ENCODE data around the gene EDAR.
A peak's percentile ranks its signal among the peaks of the same experiment; 100 is the strongest.

Gene EDAR

GRCh38 chr2:108923736-108924579 is 65.1 kb downstream of the EDAR start:
- DNase-seq (ENCODE audit: low read depth) = no peak

DNA sequence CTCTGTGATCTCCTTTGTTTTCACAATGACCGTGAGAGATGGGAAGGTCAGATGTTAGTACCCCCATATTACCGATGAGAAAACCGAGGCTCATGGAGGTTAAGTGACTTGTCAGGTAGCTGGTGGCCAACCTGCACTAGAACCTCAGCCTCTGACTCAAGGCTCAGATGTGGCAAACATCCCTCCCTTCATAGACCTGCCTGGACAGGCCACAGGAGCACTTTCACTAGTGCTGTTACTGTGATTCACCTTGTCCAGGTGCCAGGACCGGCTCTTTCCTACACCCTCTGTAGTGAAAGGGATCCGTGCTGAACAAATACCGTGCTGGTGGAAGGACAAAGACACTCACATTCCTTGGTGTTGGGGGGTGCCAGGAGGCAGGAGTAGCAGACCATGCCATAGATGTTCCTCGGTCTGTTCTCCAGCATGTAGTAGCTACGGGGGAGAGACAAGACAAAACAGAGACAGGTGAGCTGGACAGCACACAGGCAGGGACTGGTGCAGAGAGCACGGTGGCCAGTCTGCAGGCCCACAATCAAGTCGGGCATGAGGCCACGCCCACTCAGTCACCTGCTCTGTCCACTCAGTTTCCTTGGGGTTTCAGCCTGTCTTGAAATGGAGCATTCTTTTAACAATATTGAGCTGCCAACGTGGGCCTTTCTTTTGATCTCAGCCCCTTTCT is 65.9 kb downstream of the EDAR start:
- no peak for DNase-seq (ENCODE audit: low read depth)

DNA sequence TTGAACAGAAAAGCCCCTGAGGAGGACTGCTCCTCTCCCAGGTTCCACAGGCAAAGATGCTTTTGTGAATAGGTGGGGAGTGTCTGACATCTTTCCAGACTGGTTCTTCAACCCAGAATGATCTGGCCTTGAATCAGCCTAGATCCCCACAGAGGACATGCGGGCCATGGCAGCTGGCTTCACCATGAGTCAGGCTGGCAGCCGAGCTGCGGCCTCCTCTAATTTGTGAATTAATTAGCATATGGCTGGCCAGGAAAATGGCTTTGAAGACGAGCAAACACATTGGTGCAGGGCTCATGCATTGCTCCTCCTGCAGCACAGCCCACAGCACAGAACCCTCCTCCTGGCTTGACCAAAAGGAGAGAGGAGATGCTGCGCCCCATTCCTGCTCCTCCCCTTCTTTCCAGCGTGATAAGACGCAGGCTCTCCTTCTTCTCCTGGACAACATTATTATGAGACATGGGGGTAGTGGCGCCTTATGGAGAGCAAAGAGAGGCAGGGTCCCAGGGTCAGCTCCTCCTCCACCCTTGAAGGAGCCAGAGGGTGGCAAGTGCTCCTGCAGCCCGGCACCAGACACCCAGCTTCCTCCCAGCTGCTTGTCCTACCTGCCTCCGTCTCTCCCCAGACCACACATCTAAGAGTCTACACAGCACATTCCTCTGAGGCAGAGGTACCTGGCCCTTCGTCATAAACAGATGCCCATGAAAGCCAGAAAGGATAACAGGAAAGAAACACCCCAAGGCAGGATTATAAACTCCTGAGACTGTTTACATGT is 66.7 kb downstream of the EDAR start:
- peak; percentile 49 for DNase-seq (ENCODE audit: low read depth)

DNA sequence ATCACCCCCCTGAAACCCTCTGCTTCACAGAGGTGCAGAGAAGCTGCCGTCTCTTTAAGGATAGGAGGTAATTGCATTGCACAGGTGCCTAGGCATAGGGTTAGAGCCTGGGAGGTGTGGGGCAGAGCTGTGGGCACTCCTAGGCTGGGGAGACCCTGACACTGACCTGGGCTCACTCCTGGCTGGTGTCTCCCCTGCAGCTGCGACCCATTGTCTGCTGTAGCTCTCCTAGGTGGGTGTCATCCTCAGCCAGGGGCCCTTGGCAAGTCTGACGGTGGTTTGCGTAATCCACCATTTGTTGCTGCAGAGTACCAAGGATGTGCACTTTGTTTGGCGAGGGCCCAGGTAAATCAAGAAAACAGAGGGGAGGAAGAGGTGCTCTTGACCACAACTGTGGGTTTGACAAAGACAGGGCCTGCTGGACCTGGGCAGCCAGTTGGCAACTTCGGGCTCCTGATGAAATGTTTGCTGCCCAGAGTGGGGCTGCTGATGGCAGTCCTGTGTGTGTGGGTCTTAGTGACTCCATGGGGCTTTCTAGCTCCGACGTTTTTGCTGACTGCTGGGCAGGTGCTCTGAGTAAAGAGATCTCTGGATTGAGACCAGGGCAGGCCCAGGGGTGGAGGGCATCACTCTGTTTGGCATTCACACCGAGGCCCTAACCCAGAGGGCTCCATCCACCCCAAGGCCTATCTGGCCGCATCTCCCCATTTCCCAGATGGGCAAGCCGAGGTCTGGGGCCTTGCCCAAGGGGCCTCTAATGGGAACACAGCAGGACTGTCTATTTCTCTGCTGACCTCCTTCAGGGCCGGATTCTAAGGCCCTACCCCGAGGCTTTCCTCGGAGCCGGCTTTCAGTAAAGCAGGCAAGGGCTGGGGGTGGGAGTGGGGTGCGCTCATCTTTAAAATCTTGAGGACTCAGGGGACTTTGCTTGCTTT is 67.7 kb downstream of the EDAR start:
- DNase-seq (ENCODE audit: low read depth) = no peak

DNA sequence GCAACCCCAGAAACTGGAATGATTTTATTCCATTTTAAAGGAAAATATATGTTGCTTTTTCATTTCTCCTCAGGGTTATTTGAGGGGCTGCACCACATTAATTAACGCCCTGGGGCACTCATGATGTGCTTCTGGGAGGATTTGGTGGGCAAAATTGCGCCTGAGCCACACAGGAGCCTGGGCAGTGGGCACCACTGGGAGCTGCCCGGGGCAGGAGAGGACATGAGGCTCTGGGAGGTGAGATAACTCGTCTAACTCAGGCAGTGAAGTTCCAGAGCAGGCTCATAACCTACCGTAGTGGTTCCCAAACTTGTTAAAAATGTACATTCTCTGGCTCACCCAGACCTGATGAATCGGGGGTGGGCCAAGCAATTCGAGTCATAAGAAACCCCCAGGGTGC is 68.3 kb downstream of the EDAR start:
- DNase-seq (ENCODE audit: low read depth) = no peak

DNA sequence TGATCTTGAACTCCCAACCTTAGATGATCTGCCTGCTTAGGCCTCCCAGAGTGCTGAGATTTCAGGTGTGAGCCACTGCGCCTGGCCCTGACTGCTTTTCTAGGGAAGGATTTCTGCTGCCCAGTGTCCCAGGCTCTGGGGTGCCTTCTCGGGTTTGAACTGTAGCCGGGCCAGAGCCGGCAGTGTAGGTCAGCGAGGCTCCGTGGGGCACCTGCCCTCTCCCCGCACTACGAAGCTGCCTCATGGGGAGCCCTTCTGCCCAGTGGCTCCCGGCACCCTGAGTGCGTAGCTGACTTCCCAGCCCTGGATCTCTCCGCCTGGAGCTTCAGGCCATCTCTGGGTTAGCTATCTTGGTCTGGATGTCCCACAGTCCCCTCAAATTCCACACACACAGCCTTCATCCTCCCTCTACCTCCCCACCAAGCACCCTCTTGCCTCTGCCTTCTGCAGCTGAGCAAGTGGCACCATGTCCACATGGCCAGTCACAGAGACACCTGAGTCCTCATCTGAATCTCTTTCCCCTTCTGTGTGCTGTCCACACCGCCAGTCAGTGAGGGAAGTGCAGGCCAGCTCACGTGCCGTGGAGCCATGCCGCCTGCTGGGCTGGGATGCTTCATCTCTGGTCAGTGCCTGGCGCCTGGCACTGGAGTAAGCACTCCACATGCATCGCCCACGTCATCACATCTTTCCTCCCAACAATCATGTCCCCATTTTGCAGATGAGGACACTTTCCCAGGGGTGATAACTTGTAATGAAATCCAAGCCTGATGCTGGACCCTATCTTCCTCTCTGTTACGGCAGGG is 69.2 kb downstream of the EDAR start:
- no peak for DNase-seq (ENCODE audit: low read depth)

GRCh38 chr2:108918941-108919341 is 70.1 kb downstream of the EDAR start:
- DNase-seq (ENCODE audit: low read depth) = no peak

- DNase-seq (ENCODE audit: low read depth) = no peak
These were observed 70.7 kb downstream of the EDAR start for GRCh38 chr2:108918156-108918874.

DNA sequence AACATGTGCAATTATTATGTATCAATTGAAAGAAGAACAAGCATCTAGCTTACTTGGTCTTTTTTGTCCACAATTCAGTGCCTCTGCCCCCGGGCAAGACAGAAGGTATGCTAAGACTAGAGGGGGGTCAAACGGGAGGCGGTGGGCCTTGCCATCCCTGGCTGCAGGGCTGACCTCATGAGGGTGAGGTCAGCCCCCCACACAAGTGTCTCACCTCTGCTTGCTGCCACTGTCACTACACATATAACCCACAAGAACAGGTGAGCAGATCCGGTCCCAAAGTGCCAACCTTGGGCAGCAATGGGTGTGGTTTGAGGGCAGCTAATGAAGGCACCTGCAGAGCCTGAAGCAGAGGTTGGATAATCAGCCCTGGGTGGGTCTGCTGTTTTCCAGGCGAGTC is 71.5 kb downstream of the EDAR start:
- DNase-seq (ENCODE audit: low read depth) = no peak

GRCh38 chr2:108916796-108917421 is 72.1 kb downstream of the EDAR start:
- DNase-seq (ENCODE audit: low read depth) = no peak

GRCh38 chr2:108916122-108916795 is 72.8 kb downstream of the EDAR start:
- no peak for DNase-seq (ENCODE audit: low read depth)

DNA sequence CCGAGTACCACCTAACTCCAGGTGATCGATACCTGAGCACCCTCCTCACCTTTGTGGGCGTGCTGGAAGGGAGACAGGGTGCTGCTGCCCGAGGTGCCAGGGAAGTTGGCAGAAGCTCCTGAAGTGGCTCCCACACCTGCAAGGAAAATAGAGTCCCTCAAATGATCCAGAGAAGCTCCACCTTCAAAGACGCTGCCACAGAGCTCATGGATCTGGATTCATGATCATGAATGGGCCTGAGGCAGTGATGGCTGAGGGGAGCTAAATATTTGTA is 76.5 kb downstream of the EDAR start:
- DNase-seq (ENCODE audit: low read depth) = no peak

DNA sequence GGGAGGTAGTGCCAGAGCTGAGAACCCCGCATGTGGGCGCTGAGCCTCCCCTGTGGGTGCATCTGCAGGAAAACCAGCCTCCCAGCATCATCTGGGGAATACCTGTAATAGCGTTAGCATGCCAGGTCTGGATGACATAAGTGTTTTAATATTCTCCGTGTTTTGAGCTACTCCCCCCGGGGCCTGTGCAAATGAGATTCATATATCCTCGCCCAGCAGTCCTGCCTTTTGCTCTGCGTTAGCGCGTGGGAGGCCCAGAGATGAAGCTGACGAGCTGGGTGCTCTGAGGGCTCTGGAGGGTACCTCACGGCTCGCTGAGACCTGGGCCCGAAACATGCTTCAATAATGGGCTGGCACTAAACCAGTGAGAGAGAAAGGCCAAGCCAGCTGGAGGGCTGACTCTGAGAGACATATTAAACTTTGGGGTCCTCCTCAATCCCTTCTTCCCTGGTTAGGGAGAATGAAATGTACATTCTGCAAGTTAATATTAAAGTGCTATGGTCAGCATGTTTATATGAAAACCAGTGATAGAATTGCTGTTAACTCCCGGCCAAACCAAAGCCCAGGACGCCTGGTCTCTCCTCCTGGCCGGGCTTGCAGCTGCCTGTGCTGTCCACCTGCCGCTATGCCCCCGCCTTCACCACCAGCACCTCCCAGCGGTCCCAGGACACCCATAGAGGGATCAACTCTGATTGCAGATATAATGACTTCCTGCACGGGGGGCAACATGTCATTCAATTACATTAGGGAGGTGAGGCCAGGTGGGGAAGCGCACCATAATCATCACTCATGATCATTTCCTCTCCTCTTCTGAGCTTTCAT is 77.0 kb downstream of the EDAR start:
- no peak for DNase-seq (ENCODE audit: low read depth)

DNA sequence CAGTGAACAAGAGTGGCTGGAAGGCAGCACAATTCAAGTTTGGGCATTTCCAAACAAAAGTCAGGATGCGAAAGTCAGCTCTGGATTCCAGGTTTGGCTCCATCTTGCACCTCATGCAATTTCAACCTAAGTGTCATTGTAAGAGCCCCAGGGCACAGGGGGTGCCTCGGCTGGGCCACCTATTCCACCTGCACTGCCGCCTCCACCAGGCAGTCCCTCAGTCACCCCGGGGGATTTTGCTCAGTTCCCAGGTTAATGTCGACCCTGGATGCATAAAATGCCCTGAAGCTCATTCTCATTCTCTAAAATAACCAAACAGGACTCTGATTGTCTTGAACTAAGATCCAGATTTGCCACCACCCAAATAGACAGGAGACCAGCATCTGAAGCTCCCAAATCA is 77.6 kb downstream of the EDAR start:
- no peak for DNase-seq (ENCODE audit: low read depth)

GRCh38 chr2:108910541-108911396 is 78.3 kb downstream of the EDAR start:
- no peak for DNase-seq (ENCODE audit: low read depth)

DNA sequence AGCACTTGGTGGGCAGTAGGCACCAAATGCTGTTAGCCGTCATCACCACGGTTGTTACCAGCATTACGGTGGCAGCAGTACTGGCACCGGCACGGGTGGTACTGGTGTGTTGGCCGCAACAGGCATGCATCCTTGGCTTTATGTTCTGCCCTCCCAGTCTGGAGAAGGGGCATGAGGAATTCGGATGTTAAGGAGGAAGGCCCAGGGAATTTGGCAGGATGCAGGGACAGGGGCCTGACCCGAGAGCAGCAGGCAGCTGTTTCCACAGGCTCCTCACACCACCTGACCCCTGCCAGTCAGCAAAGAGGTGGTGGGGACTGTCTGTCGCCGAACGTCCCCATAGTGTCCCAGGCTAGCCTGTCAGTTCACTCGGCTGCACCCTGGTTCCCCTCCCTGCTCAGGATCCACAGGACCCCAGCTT is 79.0 kb downstream of the EDAR start:
- DNase-seq (ENCODE audit: low read depth) = no peak

DNA sequence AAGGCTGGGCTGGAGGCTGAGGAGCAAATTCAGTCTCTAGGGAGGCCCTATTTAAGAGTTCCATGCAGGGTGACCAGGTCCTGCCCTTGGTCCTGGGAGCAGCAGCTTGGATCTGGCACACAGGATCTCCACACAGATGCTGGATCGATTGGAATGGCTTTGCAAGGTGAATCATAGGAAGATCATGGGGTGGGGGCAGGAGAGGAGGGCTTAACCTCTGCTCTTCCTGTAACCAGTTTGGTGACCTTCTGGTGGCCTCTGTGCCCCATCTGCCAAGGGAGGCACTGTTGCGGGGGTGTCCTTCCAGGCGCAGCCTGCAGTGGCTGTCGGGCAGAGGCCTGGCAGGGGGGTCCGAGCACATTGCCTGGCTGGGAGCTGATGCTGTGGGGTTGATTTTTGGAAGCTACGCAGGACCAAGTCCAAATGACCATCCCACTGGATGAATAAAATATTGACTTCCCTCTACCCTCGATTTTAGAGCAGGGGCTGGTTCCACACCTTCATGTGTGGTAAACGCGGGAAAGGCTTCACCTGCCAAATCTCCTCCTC is 79.7 kb downstream of the EDAR start:
- DNase-seq (ENCODE audit: low read depth) = no peak

All from EH (cell line).